Fibroblast of lung (primary cell): Measurements from ENCODE around the gene DNAAF1. TPM values are rescaled to one million over a fixed set of nuclear protein-coding genes. Genes with fewer than 3 reads are reported as not detected.

Experiments used
- DNase-seq, 2 donors: peaks; one replicate each; pipeline versions ENCODE4 v3.0.0 to v3.0.0-alpha.2; 2010; ENCODE audit warnings: low read depth in 2 of 2
- H2AFZ ChIP-seq: 2 replicates; pipeline ENCODE4 v1.5.1; 2012; ENCODE audit warnings: low read length, control low read depth, inconsistent platforms
- H3K27ac ChIP-seq: 2 replicates; pipeline ENCODE4 v1.5.1; 2011; ENCODE audit warnings: low read length, control low read depth; ENCODE audit not compliant: insufficient read depth
- H3K27me3 ChIP-seq: 2 replicates; pipeline ENCODE4 v1.5.1; 2011; ENCODE audit warnings: mild to moderate bottlenecking, low read length; ENCODE audit not compliant: control insufficient read depth, insufficient read depth
- H3K36me3 ChIP-seq: 2 replicates; pipeline ENCODE4 v1.5.1; 2011; ENCODE audit warnings: low read length; ENCODE audit not compliant: control insufficient read depth, insufficient read depth
- H3K4me1 ChIP-seq: 2 replicates; pipeline ENCODE4 v1.5.1; 2011; ENCODE audit warnings: low read length; ENCODE audit not compliant: control insufficient read depth, insufficient read depth; ENCODE audit errors: extremely low read depth
- H3K4me2 ChIP-seq: 2 replicates; pipeline ENCODE4 v1.5.1; 2011; ENCODE audit warnings: low read length, control low read depth; ENCODE audit not compliant: insufficient read depth; ENCODE audit errors: extremely low read depth
- H3K4me3 ChIP-seq, 4 experiments: fragments of 200-600 bp in 1 of 4; sonication (generic) in 1 of 4; replicated peaks in 1 of 4; 2 replicates each; pipeline ENCODE4 v1.5.1; 2011 to 2016; ENCODE audit warnings: low read length in 4 of 4, low read depth in 3 of 4, mild to moderate bottlenecking in 3 of 4, control low read depth in 2 of 4, inconsistent platforms in 1 of 4, mixed read lengths in 1 of 4; ENCODE audit not compliant: insufficient read depth in 1 of 4; ENCODE audit errors: control extremely low read depth in 1 of 4
- H3K79me2 ChIP-seq: 2 replicates; pipeline ENCODE4 v1.5.1; 2012; ENCODE audit warnings: mild to moderate bottlenecking, low read length, inconsistent platforms; ENCODE audit not compliant: control insufficient read depth, insufficient read depth
- H3K9ac ChIP-seq: 2 replicates; pipeline ENCODE4 v1.5.1; 2011; ENCODE audit warnings: mild to moderate bottlenecking, low read length, control low read depth; ENCODE audit not compliant: insufficient read depth
- H3K9me3 ChIP-seq: 2 replicates; pipeline ENCODE4 v1.5.1; 2012; ENCODE audit warnings: low read depth, low read length; ENCODE audit not compliant: control insufficient read depth, insufficient read depth
- H4K20me1 ChIP-seq: 2 replicates; pipeline ENCODE4 v1.5.1; 2011; ENCODE audit warnings: low read length; ENCODE audit not compliant: control insufficient read depth, insufficient read depth; ENCODE audit errors: extremely low read depth
- EZH2 ChIP-seq: IDR thresholded peaks from 2 replicates; pipeline ENCODE4 v1.5.1; 2012; ENCODE audit warnings: low read length, control low read depth, mild to moderate bottlenecking; ENCODE audit errors: missing control alignments
- polyA plus RNA-seq, 2 donors: library from polyadenylated mRNA; depleted of rRNA in 1 of 2; stranded (reverse) in 1 of 2; unstranded in 1 of 2; fragments of >200 nt; gene quantifications; 2 replicates each; pipeline ENCODE4 v1.2.1, GENCODE V29; 2011 to 2012; ENCODE audit warnings: missing spikeins in 1 of 2
- total RNA-seq: library from RNA; depleted of rRNA; stranded (reverse); fragments of >200 nt; gene quantifications from 2 replicates; pipeline ENCODE4 v1.2.1, GENCODE V29; 2014
- TF ChIP-seq, protein P1 (sequence below), 2 donors: IDR thresholded peaks in 1 of 2; conservative IDR thresholded peaks in 1 of 2; 1 replicate in 1 of 2; 2 replicates in 1 of 2; pipeline ENCODE4 v1.5.1; 2011 to 2012; ENCODE audit warnings: low read length in 2 of 2, control low read depth in 1 of 2, inconsistent platforms in 1 of 2, low read depth in 1 of 2, mild to moderate bottlenecking in 1 of 2

Gene DNAAF1
- total and polyA plus RNA-seq, 2 donors (not counting 1 experiment from before 2014, with no cell fraction given): not detected

DNA sequence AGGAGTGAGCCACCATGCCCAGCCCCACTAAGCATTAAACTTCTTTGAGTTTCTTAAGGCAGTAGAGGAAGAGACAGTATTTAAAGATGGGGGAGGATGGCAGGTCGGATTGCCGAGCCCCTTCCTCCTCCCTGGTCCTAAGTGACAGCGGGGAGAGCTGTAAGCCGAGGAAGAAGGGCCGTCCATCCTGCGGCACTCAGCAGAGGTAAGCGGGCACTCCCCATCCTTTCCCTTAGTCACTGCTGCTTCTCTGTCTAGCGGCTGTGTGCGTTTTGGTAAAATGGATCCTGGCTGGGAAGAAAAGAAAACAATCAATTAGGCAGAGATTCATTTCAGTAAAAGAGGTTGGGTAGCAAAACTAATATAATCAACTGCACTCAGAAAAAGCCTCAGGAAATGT, 13.9 kb downstream of the DNAAF1 start:
- no peak overlapping the region for H2AFZ ChIP-seq
- no peaks in the 10 kb centered on the region for H3K9me3 ChIP-seq
- no peak for DNase-seq
- TF ChIP-seq EZH2: no peak
- TF ChIP-seq, protein P1, sequence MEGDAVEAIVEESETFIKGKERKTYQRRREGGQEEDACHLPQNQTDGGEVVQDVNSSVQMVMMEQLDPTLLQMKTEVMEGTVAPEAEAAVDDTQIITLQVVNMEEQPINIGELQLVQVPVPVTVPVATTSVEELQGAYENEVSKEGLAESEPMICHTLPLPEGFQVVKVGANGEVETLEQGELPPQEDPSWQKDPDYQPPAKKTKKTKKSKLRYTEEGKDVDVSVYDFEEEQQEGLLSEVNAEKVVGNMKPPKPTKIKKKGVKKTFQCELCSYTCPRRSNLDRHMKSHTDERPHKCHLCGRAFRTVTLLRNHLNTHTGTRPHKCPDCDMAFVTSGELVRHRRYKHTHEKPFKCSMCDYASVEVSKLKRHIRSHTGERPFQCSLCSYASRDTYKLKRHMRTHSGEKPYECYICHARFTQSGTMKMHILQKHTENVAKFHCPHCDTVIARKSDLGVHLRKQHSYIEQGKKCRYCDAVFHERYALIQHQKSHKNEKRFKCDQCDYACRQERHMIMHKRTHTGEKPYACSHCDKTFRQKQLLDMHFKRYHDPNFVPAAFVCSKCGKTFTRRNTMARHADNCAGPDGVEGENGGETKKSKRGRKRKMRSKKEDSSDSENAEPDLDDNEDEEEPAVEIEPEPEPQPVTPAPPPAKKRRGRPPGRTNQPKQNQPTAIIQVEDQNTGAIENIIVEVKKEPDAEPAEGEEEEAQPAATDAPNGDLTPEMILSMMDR (conservative IDR thresholded peaks at IDR 0.05 in 1 of 2, IDR thresholded peaks at IDR 0.05 in 1 of 2; ENCODE audit: low read depth in 1 of 2, low read length in 2 of 2): no peak
- no peaks in the 10 kb centered on the region for H3K4me1 ChIP-seq
- H3K27me3 ChIP-seq: peaks cover 23% of the 10 kb centered on the region
- H3K79me2 ChIP-seq: no peaks in the 10 kb centered on the region
- H3K36me3 ChIP-seq: no peaks in the 10 kb centered on the region
- H3K27ac ChIP-seq: no peak overlapping the region
- H3K4me2 ChIP-seq: no peak overlapping the region
- no peak overlapping the region for H3K4me3 ChIP-seq
- no peaks in the 10 kb centered on the region for H4K20me1 ChIP-seq
- H3K9ac ChIP-seq: no peak overlapping the region

GRCh38 chr16:84159800-84160199, 14.7 kb downstream of the DNAAF1 start:
- Histone ChIP-seq H3K27me3 (peaks cover 23% of the 10 kb centered on the region), H2AFZ (no peak overlapping the region), H3K27ac (no peak overlapping the region), H3K4me1 (no peaks in the 10 kb centered on the region), H4K20me1 (no peaks in the 10 kb centered on the region), H3K4me2 (no peak overlapping the region), H3K36me3 (no peaks in the 10 kb centered on the region), H3K9me3 (no peaks in the 10 kb centered on the region), H3K79me2 (no peaks in the 10 kb centered on the region), H3K4me3 (no peak overlapping the region), H3K9ac (no peak overlapping the region)
- TF ChIP-seq, protein P1 (conservative IDR thresholded peaks at IDR 0.05 in 1 of 2, IDR thresholded peaks at IDR 0.05 in 1 of 2; ENCODE audit: low read depth in 1 of 2, low read length in 2 of 2): no peak
- no peak for TF ChIP-seq EZH2
- DNase-seq: no peak

DNA sequence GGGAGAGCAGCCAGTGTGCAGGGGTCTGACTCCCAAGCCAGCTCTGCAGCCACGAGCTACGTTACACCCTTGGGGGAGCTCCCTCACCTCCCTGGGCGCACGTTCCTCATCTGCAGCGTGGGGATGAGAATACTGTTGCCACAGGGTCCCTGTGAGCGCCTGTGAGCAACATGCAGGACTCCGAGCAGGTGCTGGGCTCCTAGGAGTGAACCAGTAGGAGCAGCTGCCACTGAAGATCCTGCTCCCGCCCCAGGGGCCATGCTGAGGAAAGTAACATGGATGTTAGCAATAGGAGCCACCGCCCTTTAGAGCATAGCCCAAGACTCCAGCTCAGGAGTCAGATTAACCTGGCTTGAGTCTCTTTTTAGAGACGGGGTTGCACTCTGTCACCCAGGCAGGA, 15.9 kb downstream of the DNAAF1 start:
- Histone ChIP-seq H3K27ac (no peak overlapping the region), H3K27me3 (peaks cover 23% of the 10 kb centered on the region), H3K9ac (no peak overlapping the region), H3K4me1 (no peaks in the 10 kb centered on the region), H4K20me1 (no peaks in the 10 kb centered on the region), H3K79me2 (no peaks in the 10 kb centered on the region), H3K4me2 (no peak overlapping the region), H3K9me3 (no peaks in the 10 kb centered on the region), H2AFZ (no peak overlapping the region), H3K36me3 (no peaks in the 10 kb centered on the region), H3K4me3 (no peak overlapping the region)
- no peak for DNase-seq
- TF ChIP-seq EZH2: no peak
- TF ChIP-seq, protein P1 (conservative IDR thresholded peaks at IDR 0.05 in 1 of 2, IDR thresholded peaks at IDR 0.05 in 1 of 2; ENCODE audit: low read depth in 1 of 2, low read length in 2 of 2): no peak
